Measurements from ENCODE around the gene SEC14L5.

Gene SEC14L5

DNA sequence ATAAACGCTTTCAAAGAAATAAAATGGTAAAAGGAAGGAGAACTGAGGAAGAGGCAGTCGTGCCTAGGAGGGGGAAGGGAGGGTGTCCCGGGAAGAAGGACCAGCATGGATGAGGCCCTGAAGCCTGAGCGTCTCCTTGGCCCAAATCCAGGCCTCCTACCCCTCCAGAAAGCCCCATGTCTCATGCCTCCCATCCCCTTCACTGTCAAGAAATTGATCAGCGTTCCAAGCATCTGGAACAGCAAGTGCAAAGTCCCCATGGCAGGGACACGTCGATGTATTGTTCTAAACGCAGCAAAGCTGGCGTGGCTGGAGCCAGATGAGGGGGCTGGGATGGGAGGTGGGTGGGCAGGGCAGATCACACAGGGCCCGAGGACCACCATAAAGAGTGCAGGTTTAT lies 22.6 kb downstream of the SEC14L5 start:
- no peaks in the 10 kb centered on the region for H3K36me3 ChIP-seq (ENCODE audit: control insufficient read depth, low read length)
- H3K9me2 ChIP-seq (replicated peaks; ENCODE audit: control insufficient read depth, low read length) = no peaks in the 10 kb centered on the region
- no peaks in the 10 kb centered on the region for H3F3A ChIP-seq (ENCODE audit: control insufficient read depth, insufficient read depth)
- no peak overlapping the region for H3K4me2 ChIP-seq (ENCODE audit: low read length)
- no peaks in the 10 kb centered on the region for H4K20me1 ChIP-seq (ENCODE audit: control insufficient read depth, insufficient read depth, low read depth, low read length)
- H3K27ac ChIP-seq (ENCODE audit: low read depth, low read length) = no peak overlapping the region
- TF ChIP-seq CTCF (IDR thresholded peaks at IDR 0.05; ENCODE audit: low read depth, low read length, poor library complexity, severe bottlenecking) (no peak), EZH2phosphoT487 (IDR thresholded peaks at IDR 0.05; ENCODE audit: borderline replicate concordance, low read length) (no peak)
- 0 out of 2 replicates have a peak, but pooled peaks cover 4% of the 10 kb centered on the region for H3K27me3 ChIP-seq (ENCODE audit: control insufficient read depth, low read length)
- no peaks in the 10 kb centered on the region for H3K9me3 ChIP-seq (ENCODE audit: control insufficient read depth, insufficient read depth, low read length)
- no peaks in the 10 kb centered on the region for H3K79me2 ChIP-seq (ENCODE audit: control insufficient read depth, low read length)
- H3K4me1 ChIP-seq (ENCODE audit: control insufficient read depth, low read length) = peaks cover 14% of the 10 kb centered on the region
- H3K4me3 ChIP-seq (ENCODE audit: low read length) = no peak overlapping the region

GRCh38 chr16:4981473-4981872 lies 23.3 kb downstream of the SEC14L5 start:
- H3K9me2 ChIP-seq (replicated peaks; ENCODE audit: control insufficient read depth, low read length) = no peaks in the 10 kb centered on the region
- no peaks in the 10 kb centered on the region for H3K36me3 ChIP-seq (ENCODE audit: control insufficient read depth, low read length)
- H3K9me3 ChIP-seq (ENCODE audit: control insufficient read depth, insufficient read depth, low read length) = no peaks in the 10 kb centered on the region
- peaks cover 7% of the 10 kb centered on the region for H3K4me1 ChIP-seq (ENCODE audit: control insufficient read depth, low read length)
- H3K27me3 ChIP-seq (ENCODE audit: control insufficient read depth, low read length) = 0 out of 2 replicates have a peak, but pooled peaks cover 4% of the 10 kb centered on the region
- no peak overlapping the region for H3K4me2 ChIP-seq (ENCODE audit: low read length)
- no peak overlapping the region for H3K27ac ChIP-seq (ENCODE audit: low read depth, low read length)
- no peaks in the 10 kb centered on the region for H4K20me1 ChIP-seq (ENCODE audit: control insufficient read depth, insufficient read depth, low read depth, low read length)
- TF ChIP-seq EZH2phosphoT487 (IDR thresholded peaks at IDR 0.05; ENCODE audit: borderline replicate concordance, low read length) (no peak), CTCF (IDR thresholded peaks at IDR 0.05; ENCODE audit: low read depth, low read length, poor library complexity, severe bottlenecking) (no peak)
- H3K4me3 ChIP-seq (ENCODE audit: low read length) = no peak overlapping the region
- H3F3A ChIP-seq (ENCODE audit: control insufficient read depth, insufficient read depth) = no peaks in the 10 kb centered on the region
- no peaks in the 10 kb centered on the region for H3K79me2 ChIP-seq (ENCODE audit: control insufficient read depth, low read length)

DNA sequence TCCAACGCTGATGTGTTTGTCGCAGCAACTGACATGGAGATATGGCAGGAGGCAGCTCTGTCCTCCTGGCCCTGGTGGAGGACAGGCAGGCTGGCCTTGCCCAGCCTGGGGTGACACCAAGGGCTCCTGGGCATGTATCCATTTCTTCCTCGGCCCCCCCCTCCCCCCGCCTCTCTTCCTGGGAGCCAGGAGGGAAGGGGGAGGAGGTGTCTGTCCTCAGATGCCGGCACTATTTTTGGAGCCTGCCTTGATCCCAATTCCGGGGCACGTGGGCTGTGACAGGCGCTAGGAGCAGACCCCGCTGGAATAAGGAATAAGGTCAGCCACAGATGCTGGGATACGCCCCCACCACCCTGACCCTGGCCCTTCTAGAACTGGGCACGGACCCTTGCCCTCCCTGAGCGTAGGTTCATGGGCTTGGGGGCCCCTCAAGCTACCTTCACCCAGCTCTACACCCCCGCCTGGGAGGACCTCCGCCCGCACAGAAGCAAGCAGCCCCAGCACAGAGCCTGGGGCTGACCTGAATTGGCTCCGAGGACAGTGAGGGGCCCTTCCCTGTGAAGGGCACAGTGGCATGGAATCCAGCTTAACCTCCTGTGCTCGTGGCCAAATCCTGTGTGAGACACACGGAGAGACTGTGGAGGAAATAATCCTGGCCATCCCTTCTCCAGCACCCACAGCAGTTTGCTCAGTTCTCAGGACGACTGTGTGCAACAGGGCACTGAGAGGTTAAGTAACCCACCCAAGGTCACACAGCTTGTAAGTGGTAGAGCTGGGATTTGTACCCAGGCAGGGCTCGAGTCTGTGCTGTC lies 24.1 kb downstream of the SEC14L5 start:
- Histone ChIP-seq H3K9me2 (replicated peaks; ENCODE audit: control insufficient read depth, low read length) (no peaks in the 10 kb centered on the region), H4K20me1 (ENCODE audit: control insufficient read depth, insufficient read depth, low read depth, low read length) (no peaks in the 10 kb centered on the region), H3K27me3 (ENCODE audit: control insufficient read depth, low read length) (0 out of 2 replicates have a peak, but pooled peaks cover 4% of the 10 kb centered on the region), H3K27ac (ENCODE audit: low read depth, low read length) (no peak overlapping the region), H3K4me3 (ENCODE audit: low read length) (no peak overlapping the region), H3K4me1 (ENCODE audit: control insufficient read depth, low read length) (peaks cover 3% of the 10 kb centered on the region; the same call in 1 of the 2 replicates), H3K4me2 (ENCODE audit: low read length) (no peak overlapping the region), H3K36me3 (ENCODE audit: control insufficient read depth, low read length) (no peaks in the 10 kb centered on the region), H3K9me3 (ENCODE audit: control insufficient read depth, insufficient read depth, low read length) (no peaks in the 10 kb centered on the region), H3K79me2 (ENCODE audit: control insufficient read depth, low read length) (no peaks in the 10 kb centered on the region), H3F3A (ENCODE audit: control insufficient read depth, insufficient read depth) (no peaks in the 10 kb centered on the region)
- TF ChIP-seq EZH2phosphoT487 (IDR thresholded peaks at IDR 0.05; ENCODE audit: borderline replicate concordance, low read length) = no peak
- no peak for TF ChIP-seq CTCF (IDR thresholded peaks at IDR 0.05; ENCODE audit: low read depth, low read length, poor library complexity, severe bottlenecking)

Data from DOHH2 (cell line).